HUES6 (cell line): ENCODE measurements around the gene CFAP70.

Experiments used
- H3K27ac ChIP-seq: 2 replicates; pipeline ENCODE4 v1.7.0; 2013; ENCODE audit warnings: low read depth, mild to moderate bottlenecking, low read length, inconsistent platforms
- H3K27me3 ChIP-seq: 2 replicates; pipeline ENCODE4 v1.6.1; 2013; ENCODE audit warnings: low read length; ENCODE audit not compliant: control insufficient read depth, insufficient read depth
- H3K36me3 ChIP-seq: 2 replicates; pipeline ENCODE4 v1.6.1; 2013; ENCODE audit warnings: low read length; ENCODE audit not compliant: control insufficient read depth, insufficient read depth
- H3K4me1 ChIP-seq: 2 replicates; pipeline ENCODE4 v1.6.1; 2013; ENCODE audit warnings: low read length; ENCODE audit not compliant: control insufficient read depth, insufficient read depth
- H3K4me3 ChIP-seq: 2 replicates; pipeline ENCODE4 v1.5.1; 2013; ENCODE audit warnings: low read depth, low read length
- H3K9ac ChIP-seq: one replicate; pipeline ENCODE4 v1.6.1; 2013; ENCODE audit warnings: mild to moderate bottlenecking, low read length
- H3K9me3 ChIP-seq: 2 replicates; pipeline ENCODE4 v1.6.1; 2013; ENCODE audit warnings: low read depth, low read length; ENCODE audit not compliant: control insufficient read depth, insufficient read depth

The CFAP70 gene

DNA sequence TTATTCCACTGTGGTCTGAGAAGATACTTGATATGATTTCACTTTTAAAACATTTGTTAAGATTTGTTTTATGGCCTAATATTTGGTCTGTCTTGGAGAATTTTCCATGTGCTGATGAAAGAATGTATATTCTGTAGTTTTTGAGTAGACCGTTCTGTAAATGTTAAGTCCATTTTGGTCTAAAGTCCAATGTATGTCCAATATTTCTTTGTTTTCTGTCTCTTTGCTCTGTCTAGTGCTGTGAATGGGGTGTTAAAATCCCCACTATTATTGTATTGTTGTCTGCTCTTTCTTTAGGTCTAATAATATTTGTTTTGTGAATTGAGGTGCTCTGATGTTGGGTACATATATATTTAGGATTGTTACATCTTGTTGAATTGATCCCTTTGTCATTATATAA is 142.9 kb downstream of the CFAP70 start:
- no peak overlapping the region for H3K4me3 ChIP-seq
- H3K27me3 ChIP-seq: no peaks in the 10 kb centered on the region
- H3K9ac ChIP-seq: no peak overlapping the region
- no peaks in the 10 kb centered on the region for H3K4me1 ChIP-seq
- no peaks in the 10 kb centered on the region for H3K9me3 ChIP-seq
- H3K27ac ChIP-seq: no peak overlapping the region
- peaks cover 14% of the 10 kb centered on the region for H3K36me3 ChIP-seq

DNA sequence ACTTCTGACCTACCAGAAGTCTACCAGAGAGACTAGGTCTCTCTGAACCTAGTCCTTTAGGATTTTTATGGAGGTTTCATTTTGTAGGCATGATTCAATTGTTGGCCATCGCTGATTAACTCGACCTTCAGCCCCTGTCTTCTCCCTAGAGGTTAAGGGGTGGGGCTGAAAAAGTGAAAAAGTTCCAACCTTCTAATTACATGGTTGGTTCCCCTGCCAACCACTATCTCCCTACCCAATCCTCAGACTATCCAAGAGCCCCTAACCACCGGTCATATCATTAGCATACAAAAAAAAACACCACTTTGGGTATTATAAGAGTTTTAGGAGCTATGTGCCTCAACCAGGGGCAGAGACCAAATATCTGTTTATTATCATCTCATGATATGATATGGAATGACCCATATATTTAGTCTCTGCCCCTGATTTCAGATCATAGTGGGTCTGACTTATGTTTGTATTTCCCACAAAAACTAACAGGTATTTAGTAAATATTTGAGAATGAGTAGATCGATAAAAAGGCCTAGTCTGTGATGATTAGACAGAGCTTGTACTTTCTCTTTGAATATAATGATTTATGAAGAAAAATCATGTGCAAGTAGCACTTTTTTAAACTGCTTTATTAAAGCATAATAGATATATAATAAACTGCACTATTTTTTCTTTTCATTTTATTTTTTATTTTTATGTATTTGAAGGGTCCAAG is 147.4 kb downstream of the CFAP70 start:
- Histone ChIP-seq H3K27ac (no peak overlapping the region), H3K36me3 (peaks cover 22% of the 10 kb centered on the region), H3K27me3 (no peaks in the 10 kb centered on the region), H3K4me3 (no peak overlapping the region), H3K4me1 (no peaks in the 10 kb centered on the region), H3K9ac (no peak overlapping the region), H3K9me3 (peaks cover 13% of the 10 kb centered on the region)

DNA sequence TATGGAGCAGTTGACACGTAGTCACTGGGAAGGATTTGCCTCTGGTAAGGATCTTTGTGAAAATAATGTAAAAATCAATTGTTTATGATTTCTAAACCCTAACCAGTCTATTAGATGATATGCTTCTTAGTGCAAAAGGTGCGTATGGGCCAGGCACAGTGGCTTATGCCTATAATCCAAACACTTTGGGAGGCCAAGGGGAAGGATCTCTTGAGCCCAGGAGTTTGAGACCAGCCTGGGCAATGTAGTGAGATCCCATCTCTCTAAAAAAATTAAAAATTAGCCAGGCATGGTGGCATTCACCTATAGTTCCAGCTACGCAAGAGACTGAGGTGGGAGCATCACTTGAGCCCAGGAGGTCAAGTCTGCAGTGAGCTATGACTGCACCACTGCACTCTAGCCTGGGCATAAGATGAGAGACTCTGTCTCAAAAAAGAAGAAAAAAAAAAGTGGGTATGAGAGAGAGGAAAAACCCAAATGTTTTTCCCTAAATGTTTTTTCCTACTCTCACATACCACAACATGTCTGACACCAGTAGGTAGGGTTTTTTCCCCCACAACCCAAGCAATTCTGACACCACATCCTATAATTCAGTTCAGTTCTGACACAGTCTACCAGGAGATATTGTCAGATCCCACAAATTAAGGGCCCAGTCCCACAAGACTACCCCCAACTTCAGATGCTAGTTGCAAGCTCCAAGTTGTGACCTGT is 148.1 kb downstream of the CFAP70 start:
- Histone ChIP-seq H3K27ac (no peak overlapping the region), H3K27me3 (no peaks in the 10 kb centered on the region), H3K4me1 (no peaks in the 10 kb centered on the region), H3K9ac (no peak overlapping the region), H3K36me3 (peaks cover 23% of the 10 kb centered on the region), H3K9me3 (peaks cover 20% of the 10 kb centered on the region), H3K4me3 (no peak overlapping the region)

DNA sequence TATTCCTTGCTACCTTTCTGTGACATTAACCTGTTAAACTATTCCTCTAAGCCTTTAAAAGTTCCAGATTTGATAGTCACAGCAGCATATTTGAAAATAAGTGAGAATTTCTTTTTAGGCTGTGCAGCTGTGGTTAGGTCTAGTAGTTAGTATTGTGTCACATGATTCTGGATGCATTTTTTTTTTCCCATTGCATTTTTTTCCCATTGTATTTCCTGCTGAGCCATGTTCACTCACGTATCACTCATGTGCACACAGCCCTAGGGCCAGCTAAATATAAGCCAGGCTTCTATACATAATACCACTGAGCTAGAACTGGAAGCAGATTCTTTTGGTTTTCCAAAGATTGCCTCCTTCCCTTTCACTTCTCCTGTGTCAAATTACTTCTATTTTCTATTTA is 149.0 kb downstream of the CFAP70 start:
- Histone ChIP-seq H3K27ac (no peak overlapping the region), H3K9me3 (peaks cover 27% of the 10 kb centered on the region), H3K36me3 (peaks cover 26% of the 10 kb centered on the region), H3K4me1 (no peaks in the 10 kb centered on the region), H3K9ac (no peak overlapping the region), H3K27me3 (no peaks in the 10 kb centered on the region), H3K4me3 (no peak overlapping the region)

DNA sequence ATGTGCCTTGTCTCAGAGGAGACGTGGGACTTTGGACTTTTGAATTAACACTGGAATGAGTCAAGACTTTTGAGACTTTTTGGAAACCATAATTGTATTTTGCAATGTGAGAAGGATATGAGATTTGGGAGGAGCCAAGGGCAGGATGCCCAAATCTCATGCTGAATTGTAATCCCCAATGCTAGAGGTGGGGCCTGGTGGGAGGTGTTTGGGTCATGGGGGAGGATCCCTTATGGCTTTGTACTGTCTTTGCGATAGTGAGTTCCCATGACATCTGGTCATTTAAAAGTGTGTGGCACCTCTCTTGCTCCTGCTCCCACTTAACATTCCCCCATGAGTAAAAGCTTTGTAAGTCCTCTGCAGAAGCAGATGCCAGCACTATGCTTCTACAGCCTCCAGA is 150.8 kb downstream of the CFAP70 start:
- no peak overlapping the region for H3K27ac ChIP-seq
- H3K9me3 ChIP-seq: peaks cover 27% of the 10 kb centered on the region

DNA sequence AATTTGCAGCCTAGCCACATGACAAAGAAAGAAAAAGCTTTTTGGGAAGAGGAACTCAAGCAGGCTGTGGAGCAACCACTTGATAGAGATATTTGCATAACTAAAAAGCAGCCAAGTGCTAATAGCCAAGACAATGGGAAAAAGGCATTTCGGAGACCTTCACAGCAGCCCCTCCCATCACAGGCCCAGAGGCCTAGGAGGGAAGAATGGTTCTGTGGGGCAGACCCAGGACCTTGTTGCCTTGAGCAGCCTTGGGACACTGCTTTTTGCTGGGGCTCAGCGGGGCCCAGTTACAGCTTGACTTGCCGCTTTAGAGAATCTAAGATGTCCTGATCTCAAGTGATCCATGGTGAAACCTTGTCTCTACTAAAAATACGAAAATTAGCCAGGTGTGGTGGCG is 152.3 kb downstream of the CFAP70 start:
- no peak overlapping the region for H3K27ac ChIP-seq
- no peak overlapping the region for H3K4me3 ChIP-seq
- H3K9me3 ChIP-seq: peaks cover 27% of the 10 kb centered on the region
- H3K4me1 ChIP-seq: no peaks in the 10 kb centered on the region
- H3K36me3 ChIP-seq: peaks cover 26% of the 10 kb centered on the region
- H3K9ac ChIP-seq: no peak overlapping the region
- no peaks in the 10 kb centered on the region for H3K27me3 ChIP-seq

More for the DNA sequence above, 150.8 kb downstream of the CFAP70 start:
- peaks cover 26% of the 10 kb centered on the region for H3K36me3 ChIP-seq
- no peaks in the 10 kb centered on the region for H3K4me1 ChIP-seq
- H3K27me3 ChIP-seq: no peaks in the 10 kb centered on the region
- H3K9ac ChIP-seq: no peak overlapping the region
- H3K4me3 ChIP-seq: no peak overlapping the region

DNA sequence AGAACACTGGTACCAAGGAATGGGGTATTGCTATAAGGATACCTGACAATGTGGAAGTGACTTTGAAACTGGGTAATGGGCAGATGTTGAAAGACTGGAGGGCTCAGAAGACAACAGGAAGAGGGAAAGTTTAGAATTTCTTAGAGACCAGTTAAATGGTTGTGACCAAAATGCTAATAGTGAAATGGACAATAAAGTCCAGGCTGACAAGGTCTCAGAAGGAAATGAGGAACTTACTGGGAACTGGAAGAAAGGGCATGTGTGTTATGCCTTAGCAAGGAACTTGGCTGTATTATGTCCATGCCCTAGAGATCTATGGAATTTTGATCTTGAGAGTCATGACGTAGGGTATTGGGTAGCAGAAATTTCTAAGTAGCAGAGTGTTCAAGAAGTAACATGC is 152.8 kb downstream of the CFAP70 start:
- Histone ChIP-seq H3K4me3 (no peak overlapping the region), H3K4me1 (no peaks in the 10 kb centered on the region), H3K36me3 (peaks cover 26% of the 10 kb centered on the region), H3K27ac (no peak overlapping the region), H3K27me3 (no peaks in the 10 kb centered on the region), H3K9ac (no peak overlapping the region), H3K9me3 (peaks cover 27% of the 10 kb centered on the region)

DNA sequence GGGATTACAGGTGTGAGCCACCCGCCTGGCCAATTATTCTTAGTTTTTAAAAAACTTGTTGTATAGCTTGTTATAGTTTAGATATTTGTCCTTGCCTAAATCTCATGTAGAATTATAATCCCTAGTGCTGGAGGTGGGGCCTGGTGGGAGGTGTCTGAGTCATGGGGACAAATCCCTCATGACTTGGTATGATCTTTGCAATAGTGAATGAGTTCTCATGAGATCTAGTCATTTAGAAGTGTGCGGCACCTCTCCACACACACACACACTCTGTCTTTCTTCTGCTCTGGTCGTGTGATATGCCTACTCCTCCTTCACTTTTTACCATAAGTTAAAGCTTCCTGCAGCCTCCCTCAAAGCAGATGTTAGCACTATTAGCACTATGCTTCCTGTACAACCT is 153.6 kb downstream of the CFAP70 start:
- Histone ChIP-seq H3K36me3 (peaks cover 20% of the 10 kb centered on the region), H3K27ac (no peak overlapping the region), H3K27me3 (no peaks in the 10 kb centered on the region), H3K9ac (no peak overlapping the region), H3K4me3 (no peak overlapping the region), H3K4me1 (no peaks in the 10 kb centered on the region), H3K9me3 (peaks cover 27% of the 10 kb centered on the region)
